Fibroblast of peridontal ligament (primary cell): ENCODE measurements around the gene SPART.
"Not testable (repeated sequence)": the region's sequence is repeated elsewhere in the genome, so short reads cannot be mapped to it uniquely, and the experiment has no call there.

Experiments
- DNase-seq: peaks from one replicate; pipeline ENCODE4 v3.0.0-alpha.2; 2010; ENCODE audit errors: extremely low read depth

The SPART gene

GRCh38 chr13:36354842-36355623, 8.8 kb upstream of the SPART start:
- DNase-seq, result peak; percentile 38

GRCh38 chr13:36353001-36353400, 6.8 kb upstream of the SPART start:
- DNase-seq, result peak; percentile 49

GRCh38 chr13:36352350-36352749, 6.2 kb upstream of the SPART start:
- no peak for DNase-seq

- DNase-seq, result no peak
Observed at GRCh38 chr13:36347531-36348210, 1.5 kb upstream of the SPART start.

GRCh38 chr13:36345438-36346221, 564 bp downstream of the SPART start:
- peak; percentile 97 for DNase-seq

- no peak for DNase-seq
Observed at GRCh38 chr13:36344886-36345437, 1.2 kb downstream of the SPART start.

- DNase-seq, result peak; percentile 85
Observed at GRCh38 chr13:36344173-36344572, 2.0 kb downstream of the SPART start.

GRCh38 chr13:36343766-36344165, 2.4 kb downstream of the SPART start:
- no peak for DNase-seq

GRCh38 chr13:36342715-36343114, 3.5 kb downstream of the SPART start:
- DNase-seq, result no peak

- peak; percentile 29 for DNase-seq
Observed at GRCh38 chr13:36341718-36342117, 4.5 kb downstream of the SPART start.

- DNase-seq, result no peak
Observed at GRCh38 chr13:36339600-36340155, 6.5 kb downstream of the SPART start.

- no peak for DNase-seq
Observed at GRCh38 chr13:36337938-36338641, 8.1 kb downstream of the SPART start.

- DNase-seq, result peak; percentile 49
Observed at GRCh38 chr13:36332986-36333385, 13.2 kb downstream of the SPART start.

- not testable (repeated sequence) for DNase-seq
Observed at GRCh38 chr13:36332255-36332654, 13.9 kb downstream of the SPART start.

GRCh38 chr13:36331280-36331679, 14.9 kb downstream of the SPART start:
- DNase-seq, result no peak

GRCh38 chr13:36329361-36329760, 16.8 kb downstream of the SPART start:
- DNase-seq, result peak; percentile 79

GRCh38 chr13:36328821-36329220, 17.4 kb downstream of the SPART start:
- no peak for DNase-seq

- no peak for DNase-seq
Observed at GRCh38 chr13:36325912-36326311, 20.3 kb downstream of the SPART start.

GRCh38 chr13:36324881-36325280, 21.3 kb downstream of the SPART start:
- DNase-seq, result not testable (repeated sequence)

GRCh38 chr13:36323951-36324566, 22.1 kb downstream of the SPART start:
- DNase-seq, result peak; percentile 26

- no peak for DNase-seq
Observed at GRCh38 chr13:36323408-36323807, 22.8 kb downstream of the SPART start.
